MM.1S (cell line): ENCODE results near the gene AKR1B15.

Experiments used
- EZH2 ChIP-seq: fragments of 300-600 bp; sonication (generic); optimal IDR thresholded peaks from 2 replicates; pipeline ENCODE3; 2017; ENCODE audit warnings: low read depth, mild to moderate bottlenecking, antibody characterized with exemption, low read length, mixed read lengths
- EZH2phosphoT487 ChIP-seq: fragments of 300-600 bp; sonication (generic); IDR thresholded peaks from 2 replicates; pipeline ENCODE4 v1.6.1; 2018; ENCODE audit warnings: antibody characterized with exemption, low read length
- TF ChIP-seq, protein P1 (sequence below): fragments of 300-600 bp; sonication (generic); IDR thresholded peaks from 2 replicates; pipeline ENCODE4 v1.5.1; 2016; ENCODE audit warnings: antibody characterized with exemption, low read length, mixed read lengths

DNA sequence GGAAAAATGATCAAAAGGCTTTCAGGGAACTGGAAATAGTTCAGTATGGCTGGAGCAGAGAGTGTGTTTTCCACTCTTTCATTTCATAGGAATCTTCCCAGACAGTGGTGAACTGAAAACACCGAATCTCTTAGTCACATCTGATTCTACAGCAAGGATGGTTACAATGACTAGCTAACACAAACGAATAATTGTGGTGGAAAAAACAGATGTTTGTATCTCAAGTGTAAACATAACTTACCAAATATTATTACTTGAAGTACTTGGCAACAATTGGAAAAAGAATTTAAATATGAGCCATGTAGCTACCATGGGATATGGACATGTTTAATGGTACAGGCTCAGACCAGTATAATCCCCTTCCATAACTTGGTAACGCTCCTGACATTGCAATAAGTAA, 76.6 kb downstream of the AKR1B15 start:
- TF ChIP-seq, protein P1, sequence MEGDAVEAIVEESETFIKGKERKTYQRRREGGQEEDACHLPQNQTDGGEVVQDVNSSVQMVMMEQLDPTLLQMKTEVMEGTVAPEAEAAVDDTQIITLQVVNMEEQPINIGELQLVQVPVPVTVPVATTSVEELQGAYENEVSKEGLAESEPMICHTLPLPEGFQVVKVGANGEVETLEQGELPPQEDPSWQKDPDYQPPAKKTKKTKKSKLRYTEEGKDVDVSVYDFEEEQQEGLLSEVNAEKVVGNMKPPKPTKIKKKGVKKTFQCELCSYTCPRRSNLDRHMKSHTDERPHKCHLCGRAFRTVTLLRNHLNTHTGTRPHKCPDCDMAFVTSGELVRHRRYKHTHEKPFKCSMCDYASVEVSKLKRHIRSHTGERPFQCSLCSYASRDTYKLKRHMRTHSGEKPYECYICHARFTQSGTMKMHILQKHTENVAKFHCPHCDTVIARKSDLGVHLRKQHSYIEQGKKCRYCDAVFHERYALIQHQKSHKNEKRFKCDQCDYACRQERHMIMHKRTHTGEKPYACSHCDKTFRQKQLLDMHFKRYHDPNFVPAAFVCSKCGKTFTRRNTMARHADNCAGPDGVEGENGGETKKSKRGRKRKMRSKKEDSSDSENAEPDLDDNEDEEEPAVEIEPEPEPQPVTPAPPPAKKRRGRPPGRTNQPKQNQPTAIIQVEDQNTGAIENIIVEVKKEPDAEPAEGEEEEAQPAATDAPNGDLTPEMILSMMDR, result no peak
- TF ChIP-seq EZH2 (no peak), EZH2phosphoT487 (no peak)
